Lower leg skin (tissue), 3 donors: Measurements from ENCODE around the gene CCDC110.

ENCODE experiments used
- POLR2A ChIP-seq, 2 donors: fragments of 450-650 bp; IDR thresholded peaks; one replicate each; pipeline ENCODE4 v1.6.1; 2016 to 2017; ENCODE audit warnings: antibody characterized with exemption in 2 of 2, mild to moderate bottlenecking in 1 of 2, moderate library complexity in 1 of 2
- TF ChIP-seq, protein P1 (sequence below), 3 donors: fragments of 450-650 bp; IDR thresholded peaks; one replicate each; pipeline ENCODE4 v1.5.1; 2016; ENCODE audit warnings: antibody characterized with exemption in 3 of 3, mild to moderate bottlenecking in 3 of 3, moderate library complexity in 2 of 3

DNA sequence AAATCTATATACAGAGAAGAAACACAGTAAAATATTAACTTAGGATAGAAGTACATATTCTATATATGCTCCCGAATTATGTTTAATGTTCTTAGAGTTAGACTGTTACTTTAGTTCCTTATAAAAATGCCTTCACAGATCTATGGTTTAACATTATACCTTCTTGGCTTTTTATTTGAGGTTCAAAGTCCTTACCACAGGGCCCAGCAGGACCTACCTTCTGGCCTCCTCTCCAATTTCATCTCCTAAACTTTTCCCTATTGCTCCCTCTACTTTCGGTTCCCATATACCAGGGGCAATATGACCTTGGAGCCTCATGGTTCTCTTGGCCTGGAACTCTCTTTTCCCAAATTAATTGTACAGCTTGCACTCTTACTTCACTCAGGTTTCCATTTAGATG lies 63.1 kb downstream of the CCDC110 start:
- TF ChIP-seq, protein P1, sequence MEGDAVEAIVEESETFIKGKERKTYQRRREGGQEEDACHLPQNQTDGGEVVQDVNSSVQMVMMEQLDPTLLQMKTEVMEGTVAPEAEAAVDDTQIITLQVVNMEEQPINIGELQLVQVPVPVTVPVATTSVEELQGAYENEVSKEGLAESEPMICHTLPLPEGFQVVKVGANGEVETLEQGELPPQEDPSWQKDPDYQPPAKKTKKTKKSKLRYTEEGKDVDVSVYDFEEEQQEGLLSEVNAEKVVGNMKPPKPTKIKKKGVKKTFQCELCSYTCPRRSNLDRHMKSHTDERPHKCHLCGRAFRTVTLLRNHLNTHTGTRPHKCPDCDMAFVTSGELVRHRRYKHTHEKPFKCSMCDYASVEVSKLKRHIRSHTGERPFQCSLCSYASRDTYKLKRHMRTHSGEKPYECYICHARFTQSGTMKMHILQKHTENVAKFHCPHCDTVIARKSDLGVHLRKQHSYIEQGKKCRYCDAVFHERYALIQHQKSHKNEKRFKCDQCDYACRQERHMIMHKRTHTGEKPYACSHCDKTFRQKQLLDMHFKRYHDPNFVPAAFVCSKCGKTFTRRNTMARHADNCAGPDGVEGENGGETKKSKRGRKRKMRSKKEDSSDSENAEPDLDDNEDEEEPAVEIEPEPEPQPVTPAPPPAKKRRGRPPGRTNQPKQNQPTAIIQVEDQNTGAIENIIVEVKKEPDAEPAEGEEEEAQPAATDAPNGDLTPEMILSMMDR (IDR thresholded peaks at IDR 0.05) = no peak
- TF ChIP-seq POLR2A (IDR thresholded peaks at IDR 0.05) = no peak
